IPS-20b (cell line): Measurements from ENCODE around the gene SLC7A10.

ENCODE experiments used
- H3K27ac ChIP-seq: one replicate; pipeline ENCODE4 v1.5.1; 2013; ENCODE audit warnings: low read length
- H3K27me3 ChIP-seq: 2 replicates; pipeline ENCODE4 v1.6.1; 2013; ENCODE audit warnings: mild to moderate bottlenecking, low read length, inconsistent platforms; ENCODE audit not compliant: insufficient read depth
- H3K36me3 ChIP-seq: 2 replicates; pipeline ENCODE4 v1.6.1; 2013; ENCODE audit warnings: low read depth, mild to moderate bottlenecking, inconsistent platforms, low read length, moderate library complexity; ENCODE audit not compliant: insufficient read depth
- H3K4me1 ChIP-seq: 2 replicates; pipeline ENCODE4 v1.6.1; 2013; ENCODE audit warnings: mild to moderate bottlenecking, control low read depth, inconsistent platforms, low read length, moderate library complexity; ENCODE audit not compliant: insufficient read depth
- H3K4me3 ChIP-seq: 2 replicates; pipeline ENCODE4 v1.5.1; 2013; ENCODE audit warnings: mild to moderate bottlenecking, low read length, inconsistent platforms
- H3K9ac ChIP-seq: 2 replicates; pipeline ENCODE4 v1.6.1; 2013; ENCODE audit warnings: low read depth, mild to moderate bottlenecking, inconsistent platforms, low read length, moderate library complexity
- H3K9me3 ChIP-seq: 2 replicates; pipeline ENCODE4 v1.6.1; 2013; ENCODE audit warnings: mild to moderate bottlenecking, low read depth, low read length, inconsistent platforms; ENCODE audit not compliant: insufficient read depth

The SLC7A10 gene

GRCh38 chr19:33242131-33242530 is 16.5 kb upstream of the SLC7A10 start:
- Histone ChIP-seq H3K9ac (no peak overlapping the region), H3K9me3 (peaks cover 9% of the 10 kb centered on the region; the same call in 1 of the 2 replicates), H3K27me3 (no peaks in the 10 kb centered on the region)

GRCh38 chr19:33241530-33242101 is 16.0 kb upstream of the SLC7A10 start:
- H3K9me3 ChIP-seq, result peaks cover 9% of the 10 kb centered on the region; the same call in 1 of the 2 replicates
- H3K9ac ChIP-seq, result no peak overlapping the region
- no peak overlapping the region for H3K4me3 ChIP-seq

More at GRCh38 chr19:33242131-33242530, 16.5 kb upstream of the SLC7A10 start:
- Histone ChIP-seq H3K4me1 (no peaks in the 10 kb centered on the region), H3K27ac (no peak overlapping the region), H3K36me3 (no peaks in the 10 kb centered on the region), H3K4me3 (no peak overlapping the region)

GRCh38 chr19:33241091-33241529 is 15.5 kb upstream of the SLC7A10 start:
- H3K9me3 ChIP-seq, result peaks cover 9% of the 10 kb centered on the region; the same call in 1 of the 2 replicates

More at GRCh38 chr19:33241530-33242101, 16.0 kb upstream of the SLC7A10 start:
- H3K27ac ChIP-seq, result no peak overlapping the region
- H3K27me3 ChIP-seq, result no peaks in the 10 kb centered on the region
- no peaks in the 10 kb centered on the region for H3K4me1 ChIP-seq
- H3K36me3 ChIP-seq, result no peaks in the 10 kb centered on the region

GRCh38 chr19:33240181-33240771 is 14.6 kb upstream of the SLC7A10 start:
- no peak overlapping the region for H3K9ac ChIP-seq
- H3K4me3 ChIP-seq, result no peak overlapping the region
- no peak overlapping the region for H3K27ac ChIP-seq
- peaks cover 2% of the 10 kb centered on the region; the same call in 1 of the 2 replicates for H3K9me3 ChIP-seq
- no peaks in the 10 kb centered on the region for H3K27me3 ChIP-seq
- H3K4me1 ChIP-seq, result no peaks in the 10 kb centered on the region
- no peaks in the 10 kb centered on the region for H3K36me3 ChIP-seq

More at GRCh38 chr19:33241091-33241529, 15.5 kb upstream of the SLC7A10 start:
- H3K4me1 ChIP-seq, result no peaks in the 10 kb centered on the region
- H3K27ac ChIP-seq, result no peak overlapping the region
- H3K36me3 ChIP-seq, result no peaks in the 10 kb centered on the region
- H3K9ac ChIP-seq, result no peak overlapping the region
- no peak overlapping the region for H3K4me3 ChIP-seq
- no peaks in the 10 kb centered on the region for H3K27me3 ChIP-seq

- no peaks in the 10 kb centered on the region for H3K9me3 ChIP-seq
- H3K4me3 ChIP-seq, result no peak overlapping the region
- no peaks in the 10 kb centered on the region for H3K4me1 ChIP-seq
- H3K36me3 ChIP-seq, result no peaks in the 10 kb centered on the region
- H3K27me3 ChIP-seq, result peaks cover 3% of the 10 kb centered on the region; the same call in 1 of the 2 replicates
- H3K27ac ChIP-seq, result no peak overlapping the region
- no peak overlapping the region for H3K9ac ChIP-seq
These were observed 13.7 kb upstream of the SLC7A10 start for GRCh38 chr19:33239223-33239975.

GRCh38 chr19:33238481-33239149 is 13.0 kb upstream of the SLC7A10 start:
- H3K9ac ChIP-seq, result no peak overlapping the region
- no peaks in the 10 kb centered on the region for H3K36me3 ChIP-seq
- no peaks in the 10 kb centered on the region for H3K9me3 ChIP-seq
- H3K27ac ChIP-seq, result no peak overlapping the region
- no peak overlapping the region for H3K4me3 ChIP-seq
- H3K4me1 ChIP-seq, result no peaks in the 10 kb centered on the region
- H3K27me3 ChIP-seq, result peaks cover 4% of the 10 kb centered on the region; the same call in 1 of the 2 replicates

- H3K27me3 ChIP-seq, result peaks cover 8% of the 10 kb centered on the region; the same call in 1 of the 2 replicates
- H3K4me1 ChIP-seq, result no peaks in the 10 kb centered on the region
- H3K9ac ChIP-seq, result no peak overlapping the region
These were observed 11.2 kb upstream of the SLC7A10 start for GRCh38 chr19:33236696-33237390.

GRCh38 chr19:33235996-33236350 is 10.3 kb upstream of the SLC7A10 start:
- Histone ChIP-seq H3K4me1 (no peaks in the 10 kb centered on the region), H3K9me3 (no peaks in the 10 kb centered on the region), H3K9ac (no peak overlapping the region), H3K36me3 (no peaks in the 10 kb centered on the region), H3K27me3 (peaks cover 14% of the 10 kb centered on the region; the same call in 1 of the 2 replicates), H3K27ac (no peak overlapping the region), H3K4me3 (no peak overlapping the region)

More at GRCh38 chr19:33236696-33237390, 11.2 kb upstream of the SLC7A10 start:
- Histone ChIP-seq H3K27ac (no peak overlapping the region), H3K4me3 (no peak overlapping the region), H3K9me3 (no peaks in the 10 kb centered on the region), H3K36me3 (no peaks in the 10 kb centered on the region)

- Histone ChIP-seq H3K27me3 (peaks cover 14% of the 10 kb centered on the region; the same call in 1 of the 2 replicates), H3K27ac (no peak overlapping the region), H3K9me3 (no peaks in the 10 kb centered on the region), H3K4me3 (no peak overlapping the region), H3K9ac (no peak overlapping the region), H3K4me1 (no peaks in the 10 kb centered on the region), H3K36me3 (no peaks in the 10 kb centered on the region)
These were observed 9.8 kb upstream of the SLC7A10 start for GRCh38 chr19:33235269-33235995.

- Histone ChIP-seq H3K9me3 (no peaks in the 10 kb centered on the region), H3K4me3 (no peak overlapping the region), H3K4me1 (no peaks in the 10 kb centered on the region), H3K9ac (no peak overlapping the region), H3K36me3 (no peaks in the 10 kb centered on the region), H3K27ac (no peak overlapping the region), H3K27me3 (peaks cover 18% of the 10 kb centered on the region; the same call in 1 of the 2 replicates)
These were observed 9.1 kb upstream of the SLC7A10 start for GRCh38 chr19:33234736-33235135.
